ENCODE data around the gene ASB5.

Gene ASB5

DNA sequence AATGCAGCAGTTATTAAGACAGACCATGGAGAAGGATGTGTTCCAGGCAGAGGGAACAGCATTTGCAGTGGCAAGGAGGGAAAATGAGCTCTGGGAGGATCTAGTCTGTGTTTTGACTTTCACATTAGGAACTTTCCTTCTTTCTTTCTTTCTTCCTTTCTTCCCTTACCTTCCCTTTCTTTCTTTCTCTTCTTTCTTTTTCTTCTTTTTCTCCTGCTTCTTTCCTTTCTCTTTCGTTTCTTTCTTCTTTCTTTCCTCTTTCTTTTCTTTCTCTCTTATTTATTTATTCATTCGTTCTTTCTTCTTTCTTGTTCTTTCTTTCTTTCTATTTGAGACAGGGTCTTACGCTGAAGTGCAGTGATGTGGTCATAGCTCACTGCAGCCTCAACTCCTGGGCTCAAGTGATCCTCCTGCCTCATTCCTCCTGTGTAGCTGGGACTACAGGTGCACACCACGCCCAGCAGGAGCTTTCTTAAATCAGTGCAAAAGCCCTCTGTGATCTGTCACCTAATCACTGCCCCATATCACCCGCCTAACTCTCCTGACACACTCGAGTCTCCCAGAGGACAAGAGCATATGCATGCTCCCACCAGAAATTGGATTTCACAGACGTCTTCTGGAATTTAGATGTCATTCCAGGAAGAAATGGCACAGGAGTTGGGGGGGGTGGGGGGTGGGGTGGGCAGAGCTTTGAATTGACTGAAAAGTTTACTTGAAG lies 58.3 kb downstream of the ASB5 start:
- TF ChIP-seq CTCF (IDR thresholded peaks at IDR 0.05; ENCODE audit: insufficient read depth, low read depth, low read length, missing control alignments) = no peak
- DNase-seq (ENCODE audit: low read depth) = no peak
- no peak overlapping the region for H3K4me3 ChIP-seq (ENCODE audit: low read depth, low read length)

DNA sequence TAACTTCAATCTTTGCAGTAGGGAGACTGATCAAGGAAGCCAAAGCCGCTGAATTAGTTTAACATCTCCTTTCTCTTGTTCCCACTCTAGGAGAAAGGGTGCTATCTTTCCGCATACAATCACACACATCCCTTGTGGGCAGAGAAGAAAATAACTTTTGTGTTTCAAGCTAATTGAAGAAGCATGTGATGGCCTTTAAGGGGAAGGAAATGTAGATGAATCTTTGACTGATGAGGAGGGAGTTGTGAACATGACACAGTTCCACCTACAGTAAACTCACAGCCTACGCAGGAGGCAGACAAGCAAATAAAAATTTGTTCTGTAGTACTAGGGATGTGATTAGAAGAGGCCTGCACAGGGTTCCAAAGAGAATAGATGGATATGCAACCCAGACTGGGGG lies 58.9 kb downstream of the ASB5 start:
- DNase-seq (ENCODE audit: low read depth) = no peak
- TF ChIP-seq CTCF (IDR thresholded peaks at IDR 0.05; ENCODE audit: insufficient read depth, low read depth, low read length, missing control alignments) = no peak
- no peak overlapping the region for H3K4me3 ChIP-seq (ENCODE audit: low read depth, low read length)

DNA sequence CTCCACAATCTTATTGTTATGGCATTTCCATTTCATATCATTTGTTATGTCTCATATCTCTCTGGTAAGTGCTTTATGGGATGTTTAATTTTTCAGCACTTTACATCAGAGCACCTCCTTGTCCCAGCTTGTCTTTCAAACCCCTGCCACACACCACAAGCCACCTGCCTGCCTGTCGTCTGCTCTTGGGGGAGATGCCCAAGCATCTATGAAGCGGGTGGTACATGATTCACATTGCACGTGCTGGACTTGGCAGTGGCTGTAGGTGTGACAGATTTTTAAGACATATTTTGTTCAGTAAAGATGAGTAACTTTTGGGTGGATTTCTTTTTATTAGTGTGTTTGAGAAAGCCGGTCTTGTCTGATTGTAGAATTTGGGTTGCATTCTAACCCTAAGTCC lies 59.5 kb downstream of the ASB5 start:
- H3K4me3 ChIP-seq (ENCODE audit: low read depth, low read length) = no peak overlapping the region
- DNase-seq (ENCODE audit: low read depth) = no peak
- TF ChIP-seq CTCF (IDR thresholded peaks at IDR 0.05; ENCODE audit: insufficient read depth, low read depth, low read length, missing control alignments) = no peak

DNA sequence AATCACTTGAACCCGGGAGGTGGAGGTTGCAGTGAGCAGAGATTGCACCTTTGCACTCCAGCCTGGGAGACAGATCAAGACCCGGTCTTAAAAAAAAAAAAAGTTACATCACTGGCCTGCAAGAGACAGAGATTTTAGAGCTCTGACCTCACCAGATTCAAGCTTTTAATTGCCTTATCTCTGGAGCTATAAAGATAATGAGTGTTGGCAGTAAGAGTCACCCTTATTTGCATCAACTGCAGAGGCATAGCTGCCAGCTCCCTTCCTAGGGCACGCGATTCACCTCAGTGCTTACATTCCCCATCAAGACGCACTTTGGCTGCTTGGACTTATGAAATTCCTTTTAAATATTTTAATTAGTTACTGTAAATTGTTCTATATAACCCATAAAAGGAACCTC lies 61.2 kb downstream of the ASB5 start:
- DNase-seq (ENCODE audit: low read depth) = no peak
- H3K4me3 ChIP-seq (ENCODE audit: low read depth, low read length) = no peak overlapping the region
- TF ChIP-seq CTCF (IDR thresholded peaks at IDR 0.05; ENCODE audit: insufficient read depth, low read depth, low read length, missing control alignments) = no peak

DNA sequence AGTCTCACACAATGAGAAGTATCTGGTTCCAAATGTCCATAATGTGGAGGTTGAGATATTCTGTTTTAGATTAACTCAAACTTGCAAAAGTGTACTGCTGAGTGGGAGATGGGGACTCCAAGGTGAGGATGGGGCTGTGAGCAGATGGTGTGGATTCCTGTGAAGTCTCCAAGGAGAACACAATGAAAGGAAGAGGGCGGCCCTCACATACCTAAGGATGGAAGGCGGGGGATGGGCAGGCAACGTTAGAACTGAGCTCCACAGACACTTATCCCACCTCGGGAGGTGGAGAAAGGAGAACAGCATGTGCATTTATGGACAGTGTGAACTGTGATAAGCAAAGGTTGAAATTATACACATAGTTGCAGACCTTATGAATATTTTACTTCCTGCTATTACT lies 63.7 kb downstream of the ASB5 start:
- TF ChIP-seq CTCF (IDR thresholded peaks at IDR 0.05; ENCODE audit: insufficient read depth, low read depth, low read length, missing control alignments) = no peak
- DNase-seq (ENCODE audit: low read depth) = no peak

GRCh38 chr4:176198316-176198903 lies 70.6 kb downstream of the ASB5 start:
- H3K4me3 ChIP-seq (ENCODE audit: low read depth, low read length) = no peak overlapping the region
- no peak for DNase-seq (ENCODE audit: low read depth)
- TF ChIP-seq CTCF (IDR thresholded peaks at IDR 0.05; ENCODE audit: insufficient read depth, low read depth, low read length, missing control alignments) = no peak

More for the DNA sequence above, 63.7 kb downstream of the ASB5 start:
- H3K4me3 ChIP-seq (ENCODE audit: low read depth, low read length) = no peak overlapping the region
